Ovary (tissue), 3 donors: Measurements from ENCODE around the gene C15orf62.

Experiments used
- CTCF ChIP-seq, 3 donors: fragments of 450-650 bp in 2 of 3; fragments of 200-600 bp in 1 of 3; IDR thresholded peaks; one replicate each; pipeline versions ENCODE4 v1.5.1 to v1.8.0; 2016 to 2022; ENCODE audit warnings: antibody characterized with exemption in 3 of 3, mild to moderate bottlenecking in 1 of 3
- EP300 ChIP-seq: sonication (generic); formaldehyde crosslinking; IDR thresholded peaks from one replicate; pipeline ENCODE4 v1.6.1; 2017; ENCODE audit warnings: antibody characterized with exemption
- POLR2A ChIP-seq: fragments of 450-650 bp; IDR thresholded peaks from one replicate; pipeline ENCODE4 v1.6.1; 2017; ENCODE audit warnings: antibody characterized with exemption, mild to moderate bottlenecking, moderate library complexity
- donor health status: DM: no; HTN: no; CAD: no.

GRCh38 chr15:40739854-40740253, 29.9 kb upstream of the C15orf62 start:
- TF ChIP-seq POLR2A (no peak), CTCF (IDR thresholded peaks at IDR 0.05) (no peak), EP300 (no peak)
